Measurements from ENCODE around the gene SH3PXD2B.

Gene SH3PXD2B

GRCh38 chr5:172343741-172344140 is 110.6 kb downstream of the SH3PXD2B start:
- Histone ChIP-seq H3K4me1 (ENCODE audit: control insufficient read depth, low read length) (no peaks in the 10 kb centered on the region), H3F3A (ENCODE audit: control insufficient read depth, insufficient read depth) (no peaks in the 10 kb centered on the region), H4K20me1 (ENCODE audit: control insufficient read depth, insufficient read depth, low read depth, low read length) (no peaks in the 10 kb centered on the region), H3K4me3 (ENCODE audit: low read length) (no peak overlapping the region), H3K27ac (ENCODE audit: low read depth, low read length) (no peak overlapping the region), H3K9me3 (ENCODE audit: control insufficient read depth, insufficient read depth, low read length) (no peaks in the 10 kb centered on the region), H3K79me2 (ENCODE audit: control insufficient read depth, low read length) (no peaks in the 10 kb centered on the region), H3K36me3 (ENCODE audit: control insufficient read depth, low read length) (no peaks in the 10 kb centered on the region), H3K27me3 (ENCODE audit: control insufficient read depth, low read length) (peaks cover 6% of the 10 kb centered on the region), H3K9me2 (replicated peaks; ENCODE audit: control insufficient read depth, low read length) (no peaks in the 10 kb centered on the region), H3K4me2 (ENCODE audit: low read length) (no peak overlapping the region)
- no peak for TF ChIP-seq EZH2phosphoT487 (IDR thresholded peaks at IDR 0.05; ENCODE audit: borderline replicate concordance, low read length)
- TF ChIP-seq, protein P1, sequence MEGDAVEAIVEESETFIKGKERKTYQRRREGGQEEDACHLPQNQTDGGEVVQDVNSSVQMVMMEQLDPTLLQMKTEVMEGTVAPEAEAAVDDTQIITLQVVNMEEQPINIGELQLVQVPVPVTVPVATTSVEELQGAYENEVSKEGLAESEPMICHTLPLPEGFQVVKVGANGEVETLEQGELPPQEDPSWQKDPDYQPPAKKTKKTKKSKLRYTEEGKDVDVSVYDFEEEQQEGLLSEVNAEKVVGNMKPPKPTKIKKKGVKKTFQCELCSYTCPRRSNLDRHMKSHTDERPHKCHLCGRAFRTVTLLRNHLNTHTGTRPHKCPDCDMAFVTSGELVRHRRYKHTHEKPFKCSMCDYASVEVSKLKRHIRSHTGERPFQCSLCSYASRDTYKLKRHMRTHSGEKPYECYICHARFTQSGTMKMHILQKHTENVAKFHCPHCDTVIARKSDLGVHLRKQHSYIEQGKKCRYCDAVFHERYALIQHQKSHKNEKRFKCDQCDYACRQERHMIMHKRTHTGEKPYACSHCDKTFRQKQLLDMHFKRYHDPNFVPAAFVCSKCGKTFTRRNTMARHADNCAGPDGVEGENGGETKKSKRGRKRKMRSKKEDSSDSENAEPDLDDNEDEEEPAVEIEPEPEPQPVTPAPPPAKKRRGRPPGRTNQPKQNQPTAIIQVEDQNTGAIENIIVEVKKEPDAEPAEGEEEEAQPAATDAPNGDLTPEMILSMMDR (IDR thresholded peaks at IDR 0.05; ENCODE audit: low read depth, low read length, poor library complexity, severe bottlenecking) = no peak

GRCh38 chr5:172342918-172343317 is 111.4 kb downstream of the SH3PXD2B start:
- Histone ChIP-seq H3K79me2 (ENCODE audit: control insufficient read depth, low read length) (no peaks in the 10 kb centered on the region), H3K4me2 (ENCODE audit: low read length) (no peak overlapping the region), H4K20me1 (ENCODE audit: control insufficient read depth, insufficient read depth, low read depth, low read length) (no peaks in the 10 kb centered on the region), H3F3A (ENCODE audit: control insufficient read depth, insufficient read depth) (no peaks in the 10 kb centered on the region), H3K36me3 (ENCODE audit: control insufficient read depth, low read length) (no peaks in the 10 kb centered on the region), H3K4me3 (ENCODE audit: low read length) (no peak overlapping the region), H3K4me1 (ENCODE audit: control insufficient read depth, low read length) (no peaks in the 10 kb centered on the region), H3K27me3 (ENCODE audit: control insufficient read depth, low read length) (peaks cover 3% of the 10 kb centered on the region), H3K9me2 (replicated peaks; ENCODE audit: control insufficient read depth, low read length) (no peaks in the 10 kb centered on the region), H3K9me3 (ENCODE audit: control insufficient read depth, insufficient read depth, low read length) (no peaks in the 10 kb centered on the region), H3K27ac (ENCODE audit: low read depth, low read length) (no peak overlapping the region)
- TF ChIP-seq, protein P1 (IDR thresholded peaks at IDR 0.05; ENCODE audit: low read depth, low read length, poor library complexity, severe bottlenecking) = no peak
- no peak for TF ChIP-seq EZH2phosphoT487 (IDR thresholded peaks at IDR 0.05; ENCODE audit: borderline replicate concordance, low read length)

DNA sequence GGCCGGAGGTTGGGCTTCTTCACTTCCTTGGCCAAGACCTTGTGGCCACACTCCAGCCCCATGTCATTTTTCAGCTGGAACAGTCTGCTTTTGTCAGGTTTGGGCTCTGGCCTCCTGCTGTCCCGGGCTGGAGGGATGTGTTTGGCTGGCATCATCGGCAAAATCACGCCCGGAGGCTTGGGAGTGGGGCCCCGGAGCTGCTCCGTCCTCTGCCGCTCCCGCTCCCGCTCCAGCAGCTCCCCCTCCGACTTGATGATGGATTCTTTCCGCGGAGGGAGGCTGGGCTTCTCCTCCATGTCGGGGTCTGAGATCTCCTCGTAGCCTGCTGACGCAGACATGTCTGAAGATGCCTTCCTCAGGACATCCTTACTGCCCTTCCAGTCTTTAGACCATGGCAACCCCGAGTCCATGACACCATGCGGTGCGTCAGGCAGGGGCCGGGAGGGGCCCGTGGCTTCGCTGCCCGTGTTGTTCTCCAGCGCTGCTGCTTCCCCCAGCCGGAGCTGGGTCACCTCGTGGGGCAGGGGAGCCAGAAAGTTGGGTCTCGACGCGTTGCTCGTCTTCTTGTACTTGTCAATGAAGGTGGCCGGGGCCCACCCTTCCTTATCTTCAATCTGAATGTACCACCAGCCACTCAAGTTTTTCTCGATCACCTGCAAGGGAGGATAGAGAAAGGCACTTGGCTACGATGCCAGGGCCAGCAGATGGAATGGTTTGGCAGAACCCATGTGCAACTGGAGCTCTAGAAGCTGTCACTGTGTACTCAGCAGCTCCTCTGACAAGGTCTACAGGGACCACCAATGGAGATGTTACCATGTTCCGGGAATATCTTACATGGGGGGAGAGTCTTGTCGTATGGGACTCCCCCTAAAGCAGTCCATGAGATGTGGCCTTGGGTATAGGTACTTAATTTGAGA is 114.8 kb downstream of the SH3PXD2B start:
- no peaks in the 10 kb centered on the region for H3K9me2 ChIP-seq (replicated peaks; ENCODE audit: control insufficient read depth, low read length)
- H3K4me1 ChIP-seq (ENCODE audit: control insufficient read depth, low read length) = no peaks in the 10 kb centered on the region
- H3K36me3 ChIP-seq (ENCODE audit: control insufficient read depth, low read length) = no peaks in the 10 kb centered on the region
- no peaks in the 10 kb centered on the region for H4K20me1 ChIP-seq (ENCODE audit: control insufficient read depth, insufficient read depth, low read depth, low read length)
- no peaks in the 10 kb centered on the region for H3K9me3 ChIP-seq (ENCODE audit: control insufficient read depth, insufficient read depth, low read length)
- no peaks in the 10 kb centered on the region for H3K79me2 ChIP-seq (ENCODE audit: control insufficient read depth, low read length)
- no peak overlapping the region for H3K4me3 ChIP-seq (ENCODE audit: low read length)
- H3K27ac ChIP-seq (ENCODE audit: low read depth, low read length) = no peak overlapping the region
- no peaks in the 10 kb centered on the region for H3F3A ChIP-seq (ENCODE audit: control insufficient read depth, insufficient read depth)
- H3K4me2 ChIP-seq (ENCODE audit: low read length) = no peak overlapping the region
- TF ChIP-seq, protein P1 (IDR thresholded peaks at IDR 0.05; ENCODE audit: low read depth, low read length, poor library complexity, severe bottlenecking) = no peak
- no peak for TF ChIP-seq EZH2phosphoT487 (IDR thresholded peaks at IDR 0.05; ENCODE audit: borderline replicate concordance, low read length)
- H3K27me3 ChIP-seq (ENCODE audit: control insufficient read depth, low read length) = no peaks in the 10 kb centered on the region; the same call in 1 of the 2 replicates
